Aorta (tissue), 5 donors: ENCODE measurements around the gene FGD6. TPM values are rescaled to one million over a fixed set of nuclear protein-coding genes. Genes with fewer than 3 reads are reported as not detected.

ENCODE experiments used
- ATAC-seq: fragments of 200-7000 bp; cut with Tn5 transposase; one replicate; pipeline ENCODE4 v1.9.1; 2022; ENCODE audit warnings: moderate library complexity; ENCODE audit not compliant: low FRiP score
- DNase-seq, 2 donors: peaks; one replicate each; pipeline ENCODE4 v3.0.0-alpha.2; 2020
- H3K27ac ChIP-seq, 2 donors: one replicate each; pipeline ENCODE4 v1.5.1; 2013; ENCODE audit warnings: low read length in 2 of 2, mild to moderate bottlenecking in 2 of 2, moderate library complexity in 2 of 2, control low read depth in 1 of 2, inconsistent platforms in 1 of 2, low read depth in 1 of 2
- H3K27me3 ChIP-seq, 2 donors: one replicate each; pipeline ENCODE4 v1.6.1; 2013; ENCODE audit warnings: control low read depth in 1 of 2, low read length in 1 of 2, mild to moderate bottlenecking in 1 of 2, moderate library complexity in 1 of 2; ENCODE audit not compliant: insufficient read depth in 2 of 2, control insufficient read depth in 1 of 2
- H3K36me3 ChIP-seq, 2 donors: one replicate each; pipeline ENCODE4 v1.6.1; 2013; ENCODE audit warnings: control low read depth in 1 of 2, low read length in 1 of 2, mild to moderate bottlenecking in 1 of 2; ENCODE audit not compliant: insufficient read depth in 2 of 2, control insufficient read depth in 1 of 2
- H3K4me1 ChIP-seq, 2 donors: one replicate each; pipeline ENCODE4 v1.6.1; 2013; ENCODE audit warnings: low read length in 2 of 2, control low read depth in 1 of 2, mild to moderate bottlenecking in 1 of 2, moderate library complexity in 1 of 2; ENCODE audit not compliant: insufficient read depth in 2 of 2, control insufficient read depth in 1 of 2
- H3K4me3 ChIP-seq, 2 donors: one replicate each; pipeline ENCODE4 v1.5.1; 2013; ENCODE audit warnings: low read length in 2 of 2, control low read depth in 1 of 2, mild to moderate bottlenecking in 1 of 2
- H3K9me3 ChIP-seq: one replicate; pipeline ENCODE4 v1.6.1; 2013; ENCODE audit warnings: mild to moderate bottlenecking, low read length; ENCODE audit not compliant: control insufficient read depth
- WGBS, 2 donors: extraction: QIAGEN DNeasy Blood & Tissue Kit; methylation state at CpG; one replicate each; pipeline ENCODE4 v1.1.7; 2013; 5-methylcytosine and 5-hydroxymethylcytosine counted together
- intact Hi-C, 2 donors: fragments of 100-400 bp; cut with DNase I; formaldehyde crosslinking; loops; one replicate each; pipeline versions ENCODE4 v1.14.2 to v1.15.0; 2022
- polyA plus RNA-seq, 2 donors: library from polyadenylated mRNA; stranded (reverse); fragments of 200-250 nt; gene quantifications; one replicate each; pipeline ENCODE4 v1.2.3, GENCODE V29; 2013
- total RNA-seq, 2 donors: library from RNA; stranded (reverse); fragmentation: NEBNext Ultra II Directional; extraction: Animal tissue kit (Norgen Biotek cat#: 25700); gene quantifications; one replicate each; pipeline ENCODE4 v1.2.1, GENCODE V29; 2021
- donor health status: healthy with polysubstance abuse.
- donor health status: Bipolar disorder and iron deficiency.
- donor health status: DM: no; HTN: no; CAD: no.
- donor health status: DM: no; HTN: no; CAD: no.
- donor health status: DM: yes; HTN: yes; CAD: no.

FGD6 gene
- total and polyA plus RNA-seq, 4 donors = 0.95 to 15.5 (median 5.1) TPM

GRCh38 chr12:95205685-95206084 lies 11.6 kb downstream of the FGD6 start:
- intact Hi-C loops = no loop called here
- peak overlapping the region; percentile 55 to 82 for H3K27ac ChIP-seq
- H3K4me3 ChIP-seq = no peak overlapping the region
- no peaks in the 10 kb centered on the region for H3K36me3 ChIP-seq
- H3K4me1 ChIP-seq = peaks cover 0 to 15% of the 10 kb centered on the region in 2 donors
- ATAC-seq = peak; percentile 61
- no peaks in the 10 kb centered on the region for H3K9me3 ChIP-seq
- WGBS, 2 donors = 31 to 36% methylated on average over 4 of the region's 4 CpGs
- peak in 1 of 2 donors; percentile 47 for DNase-seq
- no peaks in the 10 kb centered on the region for H3K27me3 ChIP-seq

DNA sequence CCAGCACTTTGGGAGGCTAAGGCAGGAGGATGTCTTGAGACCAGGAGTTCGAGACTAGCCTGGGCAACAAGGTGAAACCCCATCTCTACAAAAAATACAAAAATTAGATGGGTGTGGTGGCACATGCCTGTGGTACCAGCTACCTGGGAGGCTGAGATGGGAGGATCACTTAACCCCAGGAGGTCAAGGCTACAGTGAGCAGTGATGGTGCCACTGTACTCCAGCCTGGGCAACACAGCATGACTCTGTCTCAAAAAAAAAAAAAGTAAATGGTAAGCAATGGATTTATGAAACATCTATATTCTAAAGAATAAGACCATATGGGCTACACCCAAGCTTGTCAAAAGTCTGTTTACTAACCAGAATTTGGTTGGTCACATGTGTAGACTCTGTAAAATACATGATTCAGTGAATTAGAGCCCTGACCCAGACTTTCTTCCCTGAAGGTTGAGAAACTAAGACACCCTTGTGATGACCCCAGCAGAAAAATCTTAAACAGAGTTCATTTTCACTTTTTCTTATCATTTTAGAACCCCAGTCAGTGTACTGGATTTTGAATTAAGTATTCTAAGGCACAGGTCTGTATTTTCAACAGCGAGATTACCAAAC lies 12.1 kb downstream of the FGD6 start:
- DNase-seq = no peak
- H3K9me3 ChIP-seq = no peaks in the 10 kb centered on the region
- no peaks in the 10 kb centered on the region for H3K27me3 ChIP-seq
- no peak for ATAC-seq
- intact Hi-C loops = no loop called here
- peak overlapping the region in 1 of 2 donors; percentile 67 for H3K27ac ChIP-seq
- H3K36me3 ChIP-seq = no peaks in the 10 kb centered on the region
- H3K4me3 ChIP-seq = no peak overlapping the region
- 97 to 98% methylated on average over 2 of the region's 2 CpGs for WGBS, 2 donors
- H3K4me1 ChIP-seq = peaks cover 0 to 15% of the 10 kb centered on the region in 2 donors

GRCh38 chr12:95204141-95204866 lies 13.0 kb downstream of the FGD6 start:
- DNase-seq = peak in 1 of 2 donors; percentile 58
- Histone ChIP-seq H3K4me1 (peaks cover 0 to 15% of the 10 kb centered on the region in 2 donors), H3K36me3 (no peaks in the 10 kb centered on the region), H3K4me3 (no peak overlapping the region), H3K27ac (peak overlapping the region in 1 of 2 donors; percentile 50), H3K9me3 (no peaks in the 10 kb centered on the region), H3K27me3 (no peaks in the 10 kb centered on the region)
- intact Hi-C loops = no loop called here
- ATAC-seq = peak; percentile 6
- 76 to 79% methylated on average over 11 of the region's 11 CpGs for WGBS, 2 donors

DNA sequence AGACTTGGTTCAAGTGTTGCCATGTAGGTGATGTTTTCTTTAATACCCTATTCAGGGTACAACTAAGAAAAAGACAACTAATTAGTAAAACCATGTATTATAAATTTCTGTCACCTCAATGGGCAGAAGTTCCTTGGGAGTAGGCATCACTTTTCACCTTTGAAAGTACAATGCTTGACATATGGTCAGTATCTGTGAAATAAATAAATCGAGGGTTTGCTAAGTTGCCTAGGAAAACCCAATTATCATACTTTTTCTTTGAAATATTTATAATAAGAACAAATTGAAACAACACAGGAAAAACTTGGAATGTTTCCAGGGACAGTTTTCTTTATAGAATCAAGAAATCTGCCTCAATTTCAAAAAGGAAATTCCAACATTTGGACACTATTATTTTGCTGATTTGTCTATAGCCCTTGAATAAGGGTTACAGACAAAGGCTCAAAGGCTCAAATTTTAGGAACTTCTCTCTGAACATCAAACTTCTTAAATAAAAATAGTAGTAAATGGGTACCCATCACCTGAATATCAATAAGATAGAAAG lies 13.7 kb downstream of the FGD6 start:
- intact Hi-C loops = no loop called here
- WGBS, 2 donors = 64 to 68% methylated on average over 1 of the region's 1 CpG
- no peak for ATAC-seq

GRCh38 chr12:95202691-95203486 lies 14.4 kb downstream of the FGD6 start:
- intact Hi-C loops = no loop called here
- peaks cover 0 to 15% of the 10 kb centered on the region in 2 donors for H3K4me1 ChIP-seq
- H3K27ac ChIP-seq = peak overlapping the region in 1 of 2 donors; percentile 57
- H3K27me3 ChIP-seq = no peaks in the 10 kb centered on the region
- H3K9me3 ChIP-seq = no peaks in the 10 kb centered on the region
- 53 to 61% methylated on average over 3 of the region's 3 CpGs for WGBS, 2 donors
- no peak for ATAC-seq
- DNase-seq = no peak
- H3K4me3 ChIP-seq = no peak overlapping the region
- no peaks in the 10 kb centered on the region for H3K36me3 ChIP-seq

More for the DNA sequence above, 13.7 kb downstream of the FGD6 start:
- Histone ChIP-seq H3K4me1 (peaks cover 0 to 15% of the 10 kb centered on the region in 2 donors), H3K4me3 (no peak overlapping the region), H3K36me3 (no peaks in the 10 kb centered on the region), H3K27me3 (no peaks in the 10 kb centered on the region), H3K9me3 (no peaks in the 10 kb centered on the region), H3K27ac (no peak overlapping the region)
- DNase-seq = no peak

DNA sequence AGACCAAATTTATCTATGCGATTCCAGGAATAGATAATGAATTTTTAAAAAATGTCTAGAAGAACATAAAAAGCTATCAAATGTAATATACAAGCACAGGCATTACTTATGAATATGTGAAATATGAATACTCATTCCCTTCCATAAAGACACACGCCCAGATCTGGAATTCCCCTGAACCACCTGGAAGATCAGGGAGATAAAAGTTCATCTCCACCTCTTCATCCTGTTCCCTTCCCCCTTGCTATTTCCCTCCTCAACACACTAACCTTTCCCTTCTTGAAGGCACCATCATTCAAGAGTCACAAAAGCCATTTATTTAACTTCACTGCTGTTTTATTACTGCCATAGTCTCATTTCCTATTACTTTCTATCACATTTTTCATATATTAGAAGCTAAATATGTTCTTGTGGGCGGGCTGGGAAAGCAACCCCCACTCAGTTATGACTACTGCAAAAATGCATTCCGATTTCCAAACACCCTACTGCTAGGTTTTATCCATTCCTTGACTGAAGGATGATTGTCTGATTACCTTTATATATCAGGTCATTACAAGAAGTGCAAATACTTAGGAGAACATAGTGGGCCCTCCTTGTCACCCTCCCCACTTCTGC lies 16.1 kb downstream of the FGD6 start:
- H3K4me1 ChIP-seq = peaks cover 0 to 15% of the 10 kb centered on the region in 2 donors
- 95 to 96% methylated on average over 4 of the region's 4 CpGs for WGBS, 2 donors

GRCh38 chr12:95200128-95200894 lies 17.0 kb downstream of the FGD6 start:
- no peaks in the 10 kb centered on the region for H3K27me3 ChIP-seq
- WGBS, 2 donors = 53 to 58% methylated on average over 5 of the region's 5 CpGs
- intact Hi-C loops = no loop called here
- ATAC-seq (no peak), DNase-seq (no peak)
- no peaks in the 10 kb centered on the region for H3K9me3 ChIP-seq
- no peaks in the 10 kb centered on the region for H3K36me3 ChIP-seq
- no peak overlapping the region for H3K27ac ChIP-seq
- H3K4me1 ChIP-seq = peaks cover 0 to 8% of the 10 kb centered on the region in 2 donors
- H3K4me3 ChIP-seq = no peak overlapping the region

More for the DNA sequence above, 16.1 kb downstream of the FGD6 start:
- DNase-seq (no peak), ATAC-seq (no peak)
- no peaks in the 10 kb centered on the region for H3K36me3 ChIP-seq
- H3K9me3 ChIP-seq = no peaks in the 10 kb centered on the region
- no peak overlapping the region for H3K4me3 ChIP-seq
- intact Hi-C loops = no loop called here
- H3K27ac ChIP-seq = no peak overlapping the region
- H3K27me3 ChIP-seq = no peaks in the 10 kb centered on the region

GRCh38 chr12:95198914-95199313 lies 18.4 kb downstream of the FGD6 start:
- H3K4me3 ChIP-seq = no peak overlapping the region
- no peak for ATAC-seq
- H3K4me1 ChIP-seq = peaks cover 0 to 3% of the 10 kb centered on the region in 2 donors
- H3K36me3 ChIP-seq = no peaks in the 10 kb centered on the region
- DNase-seq = no peak
- no peaks in the 10 kb centered on the region for H3K9me3 ChIP-seq
- intact Hi-C loops = no loop called here
- H3K27me3 ChIP-seq = no peaks in the 10 kb centered on the region
- 95 to 96% methylated on average over 4 of the region's 4 CpGs for WGBS, 2 donors
- no peak overlapping the region for H3K27ac ChIP-seq
